Right atrium auricular region (tissue), 2 donors: Measurements from ENCODE around the gene TSPAN8. TPM values are rescaled to one million over a fixed set of nuclear protein-coding genes. Genes with fewer than 3 reads are reported as not detected.

Experiments
- total RNA-seq, 2 donors: library from RNA; depleted of rRNA; stranded (reverse); fragments of >200 nt; gene quantifications; one replicate each; pipeline ENCODE4 v1.1.0, GENCODE V29; 2016

TSPAN8 gene
- total RNA-seq, 2 donors from 2014 or later = 2.2 to 2.8 TPM

Other genes with a start within 250 kb of the TSPAN8 start
- gene PTPRR, start 237.3 kb downstream of the TSPAN8 start, total RNA-seq = under 1 TPM; 0.37 to 0.51 TPM